GM10266 (cell line): ENCODE measurements around the gene ITPRID1.

Source experiments
- DNase-seq: peaks from one replicate; pipeline ENCODE4 v3.0.0; 2012; ENCODE audit errors: extremely low spot score
- CTCF ChIP-seq: IDR thresholded peaks from 2 replicates; pipeline ENCODE4 v1.5.1; 2012; ENCODE audit warnings: mild to moderate bottlenecking, low read depth; ENCODE audit not compliant: control insufficient read depth, insufficient read depth; ENCODE audit errors: missing control alignments

The ITPRID1 gene

GRCh38 chr7:31476941-31477677 is 36.8 kb upstream of the ITPRID1 start:
- DNase-seq = no peak

GRCh38 chr7:31478018-31478417 is 35.9 kb upstream of the ITPRID1 start:
- no peak for TF ChIP-seq CTCF
- DNase-seq = no peak

More at GRCh38 chr7:31476941-31477677, 36.8 kb upstream of the ITPRID1 start:
- no peak for TF ChIP-seq CTCF

- DNase-seq = no peak
- no peak for TF ChIP-seq CTCF
Observed at GRCh38 chr7:31478721-31479120, 35.2 kb upstream of the ITPRID1 start.

GRCh38 chr7:31487071-31487470 is 26.8 kb upstream of the ITPRID1 start:
- TF ChIP-seq CTCF = no peak
- no peak for DNase-seq

GRCh38 chr7:31487476-31487875 is 26.4 kb upstream of the ITPRID1 start:
- DNase-seq = no peak
- TF ChIP-seq CTCF = no peak

GRCh38 chr7:31488562-31489203 is 25.2 kb upstream of the ITPRID1 start:
- DNase-seq = peak; percentile 60
- peak; percentile 81 for TF ChIP-seq CTCF

GRCh38 chr7:31490796-31491314 is 23.0 kb upstream of the ITPRID1 start:
- TF ChIP-seq CTCF = no peak
- DNase-seq = no peak
